Measurements from ENCODE around the gene LPP. TPM values are rescaled to one million over a fixed set of nuclear protein-coding genes. Genes with fewer than 3 reads are reported as not detected.

The LPP gene
- total RNA-seq, 2 donors from 2014 or later: 1,568 to 1,607 TPM

GRCh38 chr3:188321258-188321657 is 167.3 kb downstream of the LPP start:
- no peak for ATAC-seq (ENCODE audit: insufficient number of reproducible peaks, low FRiP score, low read depth)
- no peaks in the 10 kb centered on the region for H3K36me3 ChIP-seq
- peaks cover 39 to 80% of the 10 kb centered on the region in 2 donors for H3K4me1 ChIP-seq (ENCODE audit: control insufficient read depth in 1 of 2, low read depth in 2 of 2)
- TF ChIP-seq, protein P1, sequence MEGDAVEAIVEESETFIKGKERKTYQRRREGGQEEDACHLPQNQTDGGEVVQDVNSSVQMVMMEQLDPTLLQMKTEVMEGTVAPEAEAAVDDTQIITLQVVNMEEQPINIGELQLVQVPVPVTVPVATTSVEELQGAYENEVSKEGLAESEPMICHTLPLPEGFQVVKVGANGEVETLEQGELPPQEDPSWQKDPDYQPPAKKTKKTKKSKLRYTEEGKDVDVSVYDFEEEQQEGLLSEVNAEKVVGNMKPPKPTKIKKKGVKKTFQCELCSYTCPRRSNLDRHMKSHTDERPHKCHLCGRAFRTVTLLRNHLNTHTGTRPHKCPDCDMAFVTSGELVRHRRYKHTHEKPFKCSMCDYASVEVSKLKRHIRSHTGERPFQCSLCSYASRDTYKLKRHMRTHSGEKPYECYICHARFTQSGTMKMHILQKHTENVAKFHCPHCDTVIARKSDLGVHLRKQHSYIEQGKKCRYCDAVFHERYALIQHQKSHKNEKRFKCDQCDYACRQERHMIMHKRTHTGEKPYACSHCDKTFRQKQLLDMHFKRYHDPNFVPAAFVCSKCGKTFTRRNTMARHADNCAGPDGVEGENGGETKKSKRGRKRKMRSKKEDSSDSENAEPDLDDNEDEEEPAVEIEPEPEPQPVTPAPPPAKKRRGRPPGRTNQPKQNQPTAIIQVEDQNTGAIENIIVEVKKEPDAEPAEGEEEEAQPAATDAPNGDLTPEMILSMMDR (IDR thresholded peaks at IDR 0.05): no peak
- H3K27ac ChIP-seq: peak overlapping the region in 1 of 2 donors; percentile 49
- DNase-seq (ENCODE audit: low spot score): no peak
- H3K9me3 ChIP-seq: no peaks in the 10 kb centered on the region
- H3K4me3 ChIP-seq: no peak overlapping the region
- H3K27me3 ChIP-seq (replicated peaks; ENCODE audit: insufficient read depth): no peaks in the 10 kb centered on the region

GRCh38 chr3:188322135-188322887 is 168.4 kb downstream of the LPP start:
- no peak for ATAC-seq (ENCODE audit: insufficient number of reproducible peaks, low FRiP score, low read depth)
- TF ChIP-seq, protein P1 (IDR thresholded peaks at IDR 0.05): no peak
- peak overlapping the region; percentile 11 to 49 for H3K27ac ChIP-seq

DNA sequence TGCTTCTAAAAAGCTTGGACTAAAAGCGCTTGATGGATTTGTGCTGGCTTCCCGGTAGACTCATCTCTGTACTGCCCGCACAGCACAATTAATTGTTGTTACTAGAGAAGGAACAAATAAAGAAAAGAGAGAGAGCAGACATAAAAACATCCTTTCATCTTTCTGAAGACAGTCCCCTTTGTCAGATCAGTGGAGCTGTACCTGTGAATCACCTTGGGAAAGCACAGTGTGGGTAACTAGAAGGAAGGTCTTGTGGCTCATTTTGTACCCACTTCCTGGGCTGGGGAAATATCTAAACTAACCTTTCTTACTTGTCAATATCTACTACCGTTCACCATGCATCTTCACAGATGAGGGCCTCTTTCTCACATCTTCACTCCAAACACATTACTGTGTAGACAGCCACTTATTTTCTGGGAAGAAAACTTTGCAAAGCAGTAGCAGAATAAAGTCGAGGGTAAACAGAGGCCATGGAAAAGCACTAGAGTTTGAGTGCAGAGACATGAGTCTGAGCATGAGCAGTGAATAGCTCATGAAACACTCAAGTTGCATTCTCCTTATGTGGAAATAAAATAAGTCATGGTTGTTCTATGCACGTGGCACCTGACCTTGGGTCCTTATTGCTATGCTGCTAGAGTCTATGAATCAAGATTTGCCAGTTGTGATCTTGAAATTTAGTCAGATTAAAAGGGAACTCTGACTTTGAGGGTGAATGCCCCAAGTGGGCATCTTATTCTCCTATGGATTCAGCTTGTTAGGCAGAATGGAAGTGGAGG is 169.3 kb downstream of the LPP start:
- Histone ChIP-seq H3K27ac (peak overlapping the region in 1 of 2 donors; percentile 49), H3K27me3 (replicated peaks; ENCODE audit: insufficient read depth) (no peaks in the 10 kb centered on the region), H3K9me3 (no peaks in the 10 kb centered on the region), H3K36me3 (peaks cover 3% of the 10 kb centered on the region), H3K4me3 (no peak overlapping the region), H3K4me1 (ENCODE audit: control insufficient read depth in 1 of 2, low read depth in 2 of 2) (peaks cover 31 to 74% of the 10 kb centered on the region in 2 donors)
- DNase-seq (ENCODE audit: low spot score): no peak
- TF ChIP-seq, protein P1 (IDR thresholded peaks at IDR 0.05): no peak
- no peak for ATAC-seq (ENCODE audit: insufficient number of reproducible peaks, low FRiP score, low read depth)

More at GRCh38 chr3:188322135-188322887, 168.4 kb downstream of the LPP start:
- H3K36me3 ChIP-seq: peaks cover 1% of the 10 kb centered on the region
- H3K27me3 ChIP-seq (replicated peaks; ENCODE audit: insufficient read depth): no peaks in the 10 kb centered on the region
- no peak for DNase-seq (ENCODE audit: low spot score)
- H3K9me3 ChIP-seq: no peaks in the 10 kb centered on the region
- no peak overlapping the region for H3K4me3 ChIP-seq
- peaks cover 39 to 80% of the 10 kb centered on the region in 2 donors for H3K4me1 ChIP-seq (ENCODE audit: control insufficient read depth in 1 of 2, low read depth in 2 of 2)

- Histone ChIP-seq H3K9me3 (no peaks in the 10 kb centered on the region), H3K4me1 (ENCODE audit: control insufficient read depth in 1 of 2, low read depth in 2 of 2) (peaks cover 30 to 75% of the 10 kb centered on the region in 2 donors), H3K4me3 (peak overlapping the region; percentile 24), H3K27ac (peak overlapping the region; percentile 62 to 72), H3K36me3 (peaks cover 3% of the 10 kb centered on the region), H3K27me3 (replicated peaks; ENCODE audit: insufficient read depth) (no peaks in the 10 kb centered on the region)
- ATAC-seq (ENCODE audit: insufficient number of reproducible peaks, low FRiP score, low read depth): peak; percentile 95
- DNase-seq (ENCODE audit: low spot score): no peak
- TF ChIP-seq, protein P1 (IDR thresholded peaks at IDR 0.05): no peak
Measured at GRCh38 chr3:188326111-188326510, 172.2 kb downstream of the LPP start.

DNA sequence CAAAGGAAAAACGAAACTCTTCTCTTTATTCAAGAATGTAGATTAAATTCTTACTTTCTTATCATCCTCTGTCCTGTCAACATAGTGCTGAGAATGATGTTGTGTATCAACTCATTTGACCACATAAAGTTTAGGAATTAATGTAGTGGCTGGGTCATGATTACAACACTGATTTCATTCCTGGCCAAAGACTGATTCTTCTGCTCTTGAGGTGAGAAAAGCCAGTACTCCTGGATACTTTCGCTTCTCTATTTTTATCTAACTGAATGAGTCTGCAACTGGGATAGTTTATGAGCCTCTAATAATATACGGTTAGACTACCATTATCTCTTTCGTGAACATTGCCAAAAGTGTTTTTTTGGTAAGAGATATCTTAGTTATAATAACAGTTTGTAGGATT is 173.0 kb downstream of the LPP start:
- no peak overlapping the region for H3K4me3 ChIP-seq
- H3K4me1 ChIP-seq (ENCODE audit: control insufficient read depth in 1 of 2, low read depth in 2 of 2): peaks cover 31 to 72% of the 10 kb centered on the region in 2 donors
- peak overlapping the region; percentile 50 to 72 for H3K27ac ChIP-seq
- H3K27me3 ChIP-seq (replicated peaks; ENCODE audit: insufficient read depth): no peaks in the 10 kb centered on the region
- no peaks in the 10 kb centered on the region for H3K9me3 ChIP-seq
- TF ChIP-seq, protein P1 (IDR thresholded peaks at IDR 0.05): no peak
- no peak for DNase-seq (ENCODE audit: low spot score)
- no peak for ATAC-seq (ENCODE audit: insufficient number of reproducible peaks, low FRiP score, low read depth)
- H3K36me3 ChIP-seq: peaks cover 3% of the 10 kb centered on the region
